Measurements from ENCODE around the gene HMSD.

Gene HMSD

DNA sequence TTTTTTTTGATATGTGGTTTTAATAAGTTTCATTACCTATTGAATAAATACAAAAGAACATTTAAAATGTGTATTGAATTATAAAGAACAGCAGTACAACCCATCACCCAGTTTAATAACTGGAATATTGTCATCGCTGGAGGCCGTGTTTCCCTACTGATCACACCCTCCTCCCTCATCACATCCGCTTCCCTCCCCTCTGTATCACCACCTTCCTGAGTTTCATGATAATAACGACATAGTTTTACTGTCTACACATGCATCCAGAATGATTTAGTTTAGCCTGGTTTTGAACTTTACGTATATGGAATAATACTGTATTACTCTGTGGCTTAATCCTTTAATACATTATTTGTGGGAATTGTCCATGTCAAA is 22.9 kb downstream of the HMSD start:
- Histone ChIP-seq H3K27me3 (ENCODE audit: insufficient read depth, low read length) (no peaks in the 10 kb centered on the region), H3K79me2 (ENCODE audit: control insufficient read depth, insufficient read depth, low read length, unreplicated experiment) (peaks cover 20% of the 10 kb centered on the region), H3K27ac (ENCODE audit: low read depth, low read length) (no peak overlapping the region), H3K4me3 (ENCODE audit: low read depth, low read length) (no peak overlapping the region), H2AFZ (ENCODE audit: low read length, unreplicated experiment) (no peak overlapping the region), H3K4me1 (ENCODE audit: control insufficient read depth, insufficient read depth, low read length, unreplicated experiment) (peaks cover 10% of the 10 kb centered on the region), H3K36me3 (ENCODE audit: insufficient read depth, low read length) (no peaks in the 10 kb centered on the region)

DNA sequence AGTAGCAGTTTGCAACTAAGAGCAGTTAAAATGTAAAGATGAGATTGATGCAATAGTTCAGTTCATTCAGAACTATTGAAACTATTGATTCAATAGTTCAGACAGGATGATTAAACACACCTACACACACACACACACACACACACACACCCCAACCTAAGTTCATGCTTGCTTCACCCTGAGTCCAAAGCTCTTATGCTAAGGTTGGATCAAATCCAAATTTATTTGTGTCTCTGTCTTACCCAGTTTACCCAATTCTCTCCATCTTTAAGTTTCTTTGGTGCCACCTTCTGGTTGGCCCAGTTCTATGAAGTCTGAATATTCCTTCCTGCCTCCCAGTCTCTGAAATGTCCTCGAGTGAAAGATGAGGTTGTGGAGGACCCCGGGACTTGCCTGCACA is 25.9 kb downstream of the HMSD start:
- Histone ChIP-seq H3K27me3 (ENCODE audit: insufficient read depth, low read length) (no peaks in the 10 kb centered on the region), H3K4me3 (ENCODE audit: low read depth, low read length) (no peak overlapping the region), H3K79me2 (ENCODE audit: control insufficient read depth, insufficient read depth, low read length, unreplicated experiment) (peaks cover 41% of the 10 kb centered on the region), H3K27ac (ENCODE audit: low read depth, low read length) (no peak overlapping the region), H3K36me3 (ENCODE audit: insufficient read depth, low read length) (no peaks in the 10 kb centered on the region), H3K4me1 (ENCODE audit: control insufficient read depth, insufficient read depth, low read length, unreplicated experiment) (peaks cover 5% of the 10 kb centered on the region), H2AFZ (ENCODE audit: low read length, unreplicated experiment) (no peak overlapping the region)

DNA sequence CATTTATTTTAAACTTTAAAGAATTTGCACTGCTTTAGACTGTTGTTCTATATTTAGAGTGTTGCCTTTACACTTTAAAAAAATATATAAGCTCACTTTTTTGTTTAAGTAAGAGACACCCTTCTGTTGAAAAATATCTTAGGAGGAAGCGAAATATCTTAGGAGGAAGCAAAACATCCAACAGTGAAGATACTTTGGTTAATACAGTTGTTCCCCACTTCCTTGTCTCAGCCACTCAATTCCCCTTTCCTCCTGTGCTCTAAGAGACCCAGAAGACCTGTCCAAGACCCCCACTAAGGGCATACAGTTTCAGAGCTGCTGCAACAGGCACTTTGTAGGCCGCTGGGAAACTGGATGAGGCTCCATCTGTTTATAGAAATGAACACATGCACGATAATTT is 26.5 kb downstream of the HMSD start:
- H3K79me2 ChIP-seq (ENCODE audit: control insufficient read depth, insufficient read depth, low read length, unreplicated experiment), result peaks cover 46% of the 10 kb centered on the region
- no peak overlapping the region for H3K27ac ChIP-seq (ENCODE audit: low read depth, low read length)
- H3K36me3 ChIP-seq (ENCODE audit: insufficient read depth, low read length), result no peaks in the 10 kb centered on the region
- no peak overlapping the region for H2AFZ ChIP-seq (ENCODE audit: low read length, unreplicated experiment)
- H3K4me1 ChIP-seq (ENCODE audit: control insufficient read depth, insufficient read depth, low read length, unreplicated experiment), result peaks cover 9% of the 10 kb centered on the region
- H3K4me3 ChIP-seq (ENCODE audit: low read depth, low read length), result no peak overlapping the region
- H3K27me3 ChIP-seq (ENCODE audit: insufficient read depth, low read length), result no peaks in the 10 kb centered on the region

- H3K27me3 ChIP-seq (ENCODE audit: insufficient read depth, low read length), result no peaks in the 10 kb centered on the region
- H3K4me1 ChIP-seq (ENCODE audit: control insufficient read depth, insufficient read depth, low read length, unreplicated experiment), result peaks cover 9% of the 10 kb centered on the region
- no peak overlapping the region for H3K4me3 ChIP-seq (ENCODE audit: low read depth, low read length)
- no peak overlapping the region for H3K27ac ChIP-seq (ENCODE audit: low read depth, low read length)
- H3K36me3 ChIP-seq (ENCODE audit: insufficient read depth, low read length), result peaks cover 4% of the 10 kb centered on the region; the same call in 1 of the 2 replicates
- peaks cover 42% of the 10 kb centered on the region for H3K79me2 ChIP-seq (ENCODE audit: control insufficient read depth, insufficient read depth, low read length, unreplicated experiment)
- no peak overlapping the region for H2AFZ ChIP-seq (ENCODE audit: low read length, unreplicated experiment)
These were observed 27.9 kb downstream of the HMSD start for GRCh38 chr18:63977040-63977439.

DNA sequence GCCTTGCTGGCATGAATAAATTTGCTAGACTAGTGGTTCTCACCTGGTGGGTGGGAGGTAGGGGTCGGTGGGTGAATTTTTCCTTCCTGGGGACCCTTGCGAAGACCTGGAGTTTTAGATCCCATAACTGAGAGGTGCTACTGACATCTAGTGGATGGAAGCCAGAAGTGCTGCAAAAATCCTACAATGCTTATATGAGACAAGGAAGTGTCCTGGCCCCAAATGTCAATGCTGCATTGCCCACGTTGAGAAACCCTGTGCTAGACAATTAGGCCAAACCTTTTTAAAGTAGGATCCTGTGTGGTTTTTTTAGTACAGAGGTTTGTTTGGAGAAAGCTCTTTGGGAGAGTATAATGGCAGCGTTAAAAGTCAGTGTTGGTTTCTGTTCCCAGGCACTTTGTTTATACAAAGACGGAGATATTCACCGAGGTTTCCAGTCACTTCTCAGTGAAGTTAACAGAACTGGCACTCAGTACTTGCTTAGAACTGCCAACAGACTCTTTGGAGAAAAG is 30.4 kb downstream of the HMSD start:
- Histone ChIP-seq H3K27me3 (ENCODE audit: insufficient read depth, low read length) (no peaks in the 10 kb centered on the region), H2AFZ (ENCODE audit: low read length, unreplicated experiment) (peak overlapping the region; percentile 32), H3K36me3 (ENCODE audit: insufficient read depth, low read length) (peaks cover 4% of the 10 kb centered on the region; the same call in 1 of the 2 replicates), H3K27ac (ENCODE audit: low read depth, low read length) (no peak overlapping the region), H3K4me3 (ENCODE audit: low read depth, low read length) (peak overlapping the region; percentile 71), H3K4me1 (ENCODE audit: control insufficient read depth, insufficient read depth, low read length, unreplicated experiment) (peaks cover 9% of the 10 kb centered on the region), H3K79me2 (ENCODE audit: control insufficient read depth, insufficient read depth, low read length, unreplicated experiment) (peaks cover 35% of the 10 kb centered on the region)

DNA sequence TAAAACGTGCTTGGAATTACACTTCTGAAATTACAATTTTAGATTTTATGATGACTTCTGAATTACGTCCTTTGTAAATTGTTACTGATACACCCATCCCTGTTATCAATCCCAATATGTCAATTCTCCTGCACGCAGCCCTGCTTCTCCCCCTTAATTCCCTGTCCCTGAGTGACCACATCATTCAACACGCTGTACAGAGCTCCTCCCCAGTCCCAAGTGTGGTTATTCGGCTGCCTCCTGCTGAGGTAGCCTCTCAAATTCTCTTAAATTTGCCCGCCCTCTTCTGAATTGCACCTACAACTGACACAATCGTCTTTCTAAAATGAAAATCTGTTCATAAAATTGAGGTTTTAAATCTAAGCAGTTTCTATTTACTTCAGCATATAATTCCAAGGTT is 30.9 kb downstream of the HMSD start:
- H3K27me3 ChIP-seq (ENCODE audit: insufficient read depth, low read length), result no peaks in the 10 kb centered on the region
- H2AFZ ChIP-seq (ENCODE audit: low read length, unreplicated experiment), result peak overlapping the region; percentile 32
- peaks cover 5% of the 10 kb centered on the region for H3K4me1 ChIP-seq (ENCODE audit: control insufficient read depth, insufficient read depth, low read length, unreplicated experiment)
- peak overlapping the region; percentile 71 for H3K4me3 ChIP-seq (ENCODE audit: low read depth, low read length)
- no peak overlapping the region for H3K27ac ChIP-seq (ENCODE audit: low read depth, low read length)
- peaks cover 4% of the 10 kb centered on the region; the same call in 1 of the 2 replicates for H3K36me3 ChIP-seq (ENCODE audit: insufficient read depth, low read length)
- H3K79me2 ChIP-seq (ENCODE audit: control insufficient read depth, insufficient read depth, low read length, unreplicated experiment), result peaks cover 35% of the 10 kb centered on the region

- Histone ChIP-seq H3K27me3 (ENCODE audit: insufficient read depth, low read length) (no peaks in the 10 kb centered on the region), H3K4me1 (ENCODE audit: control insufficient read depth, insufficient read depth, low read length, unreplicated experiment) (peaks cover 5% of the 10 kb centered on the region), H3K79me2 (ENCODE audit: control insufficient read depth, insufficient read depth, low read length, unreplicated experiment) (peaks cover 35% of the 10 kb centered on the region), H2AFZ (ENCODE audit: low read length, unreplicated experiment) (no peak overlapping the region), H3K36me3 (ENCODE audit: insufficient read depth, low read length) (peaks cover 4% of the 10 kb centered on the region; the same call in 1 of the 2 replicates), H3K4me3 (ENCODE audit: low read depth, low read length) (no peak overlapping the region), H3K27ac (ENCODE audit: low read depth, low read length) (no peak overlapping the region)
These were observed 31.9 kb downstream of the HMSD start for GRCh38 chr18:63980896-63981460.

- no peak overlapping the region for H2AFZ ChIP-seq (ENCODE audit: low read length, unreplicated experiment)
- no peak overlapping the region for H3K27ac ChIP-seq (ENCODE audit: low read depth, low read length)
- H3K27me3 ChIP-seq (ENCODE audit: insufficient read depth, low read length), result no peaks in the 10 kb centered on the region
- H3K36me3 ChIP-seq (ENCODE audit: insufficient read depth, low read length), result peaks cover 4% of the 10 kb centered on the region; the same call in 1 of the 2 replicates
- peaks cover 31% of the 10 kb centered on the region for H3K79me2 ChIP-seq (ENCODE audit: control insufficient read depth, insufficient read depth, low read length, unreplicated experiment)
- H3K4me1 ChIP-seq (ENCODE audit: control insufficient read depth, insufficient read depth, low read length, unreplicated experiment), result peaks cover 5% of the 10 kb centered on the region
- no peak overlapping the region for H3K4me3 ChIP-seq (ENCODE audit: low read depth, low read length)
These were observed 32.6 kb downstream of the HMSD start for GRCh38 chr18:63981719-63982118.

GRCh38 chr18:63982361-63982760 is 33.3 kb downstream of the HMSD start:
- no peak overlapping the region for H3K27ac ChIP-seq (ENCODE audit: low read depth, low read length)
- H2AFZ ChIP-seq (ENCODE audit: low read length, unreplicated experiment), result no peak overlapping the region
- no peaks in the 10 kb centered on the region for H3K27me3 ChIP-seq (ENCODE audit: insufficient read depth, low read length)
- peaks cover 4% of the 10 kb centered on the region; the same call in 1 of the 2 replicates for H3K36me3 ChIP-seq (ENCODE audit: insufficient read depth, low read length)
- H3K79me2 ChIP-seq (ENCODE audit: control insufficient read depth, insufficient read depth, low read length, unreplicated experiment), result peaks cover 27% of the 10 kb centered on the region
- H3K4me1 ChIP-seq (ENCODE audit: control insufficient read depth, insufficient read depth, low read length, unreplicated experiment), result peaks cover 5% of the 10 kb centered on the region
- no peak overlapping the region for H3K4me3 ChIP-seq (ENCODE audit: low read depth, low read length)

DNA sequence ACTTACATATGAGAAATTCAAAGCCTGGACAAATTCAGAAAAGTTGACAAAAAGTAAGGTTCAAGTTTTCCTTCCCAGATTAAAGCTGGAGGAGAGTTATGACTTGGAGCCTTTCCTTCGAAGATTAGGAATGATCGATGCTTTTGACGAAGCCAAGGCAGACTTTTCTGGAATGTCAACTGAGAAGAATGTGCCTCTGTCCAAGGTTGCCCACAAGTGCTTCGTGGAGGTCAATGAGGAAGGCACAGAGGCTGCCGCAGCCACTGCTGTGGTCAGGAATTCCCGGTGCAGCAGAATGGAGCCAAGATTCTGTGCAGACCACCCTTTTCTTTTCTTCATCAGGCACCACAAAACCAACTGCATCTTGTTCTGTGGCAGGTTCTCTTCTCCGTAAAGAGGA is 37.8 kb downstream of the HMSD start:
- H3K4me3 ChIP-seq (ENCODE audit: low read depth, low read length), result no peak overlapping the region
- no peaks in the 10 kb centered on the region for H3K4me1 ChIP-seq (ENCODE audit: control insufficient read depth, insufficient read depth, low read length, unreplicated experiment)
- H3K27ac ChIP-seq (ENCODE audit: low read depth, low read length), result no peak overlapping the region
- no peaks in the 10 kb centered on the region; the same call in none of the 2 replicates for H3K36me3 ChIP-seq (ENCODE audit: insufficient read depth, low read length)
- no peaks in the 10 kb centered on the region for H3K79me2 ChIP-seq (ENCODE audit: control insufficient read depth, insufficient read depth, low read length, unreplicated experiment)
- H3K27me3 ChIP-seq (ENCODE audit: insufficient read depth, low read length), result no peaks in the 10 kb centered on the region
- no peak overlapping the region for H2AFZ ChIP-seq (ENCODE audit: low read length, unreplicated experiment)

- Histone ChIP-seq H3K27ac (ENCODE audit: low read depth, low read length) (no peak overlapping the region), H2AFZ (ENCODE audit: low read length, unreplicated experiment) (no peak overlapping the region), H3K36me3 (ENCODE audit: insufficient read depth, low read length) (no peaks in the 10 kb centered on the region; the same call in none of the 2 replicates), H3K4me1 (ENCODE audit: control insufficient read depth, insufficient read depth, low read length, unreplicated experiment) (no peaks in the 10 kb centered on the region), H3K79me2 (ENCODE audit: control insufficient read depth, insufficient read depth, low read length, unreplicated experiment) (no peaks in the 10 kb centered on the region), H3K27me3 (ENCODE audit: insufficient read depth, low read length) (no peaks in the 10 kb centered on the region), H3K4me3 (ENCODE audit: low read depth, low read length) (no peak overlapping the region)
These were observed 38.6 kb downstream of the HMSD start for GRCh38 chr18:63987743-63988142.

Measured in ACC112 (cell line).